GM18502 (cell line): Measurements from ENCODE around the gene SMIM29.

Experiments
- ATAC-seq: cut with Tn5 transposase; IDR thresholded peaks from one replicate; pipeline ENCODE4 v1.9.1; 2021; ENCODE audit warnings: mild to moderate bottlenecking; ENCODE audit not compliant: unreplicated experiment, poor library complexity

Gene SMIM29

GRCh38 chr6:34200340-34200971 is 48.4 kb downstream of the SMIM29 start:
- ATAC-seq, result no peak

- no peak for ATAC-seq
Observed at GRCh38 chr6:34196833-34197195, 52.0 kb downstream of the SMIM29 start.
